NK-92 treated with Interleukin-12 subunit alpha and Interleukin-12 subunit beta, amount 100 ng/mL, for 24 hours (cell line): ENCODE data around the gene ATG10.
"Not testable (repeated sequence)": the region's sequence is repeated elsewhere in the genome, so short reads cannot be mapped to it uniquely, and the experiment has no call there.

Source experiments
- DNase-seq: peaks from one replicate; lab custom pipeline; 2025; lab: John Stamatoyannopoulos, UW

The ATG10 gene

DNA sequence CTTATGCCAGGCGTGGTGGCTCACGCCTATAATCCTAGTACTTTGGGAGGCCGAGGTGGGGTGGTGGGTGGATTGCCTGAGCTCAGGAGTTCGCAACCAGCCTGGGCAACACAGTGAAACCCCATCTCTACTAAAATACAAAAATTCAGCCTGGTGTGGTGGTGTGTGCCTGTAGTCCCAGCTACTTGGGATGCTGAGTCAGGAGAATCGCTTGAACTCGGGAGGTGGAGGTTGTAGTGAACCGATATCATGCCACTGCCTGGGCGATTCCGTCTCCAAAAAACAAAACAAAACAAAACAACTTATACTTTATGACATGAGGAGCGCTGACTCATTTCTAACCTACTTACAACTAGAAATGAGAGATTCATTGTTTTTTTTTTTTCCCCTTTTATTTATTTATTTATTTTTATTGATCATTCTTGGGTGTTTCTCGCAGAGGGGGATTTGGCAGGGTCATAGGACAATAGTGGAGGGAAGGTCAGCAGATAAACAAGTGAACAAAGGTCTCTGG lies 10.4 kb downstream of the ATG10 start:
- DNase-seq = not testable (repeated sequence)

DNA sequence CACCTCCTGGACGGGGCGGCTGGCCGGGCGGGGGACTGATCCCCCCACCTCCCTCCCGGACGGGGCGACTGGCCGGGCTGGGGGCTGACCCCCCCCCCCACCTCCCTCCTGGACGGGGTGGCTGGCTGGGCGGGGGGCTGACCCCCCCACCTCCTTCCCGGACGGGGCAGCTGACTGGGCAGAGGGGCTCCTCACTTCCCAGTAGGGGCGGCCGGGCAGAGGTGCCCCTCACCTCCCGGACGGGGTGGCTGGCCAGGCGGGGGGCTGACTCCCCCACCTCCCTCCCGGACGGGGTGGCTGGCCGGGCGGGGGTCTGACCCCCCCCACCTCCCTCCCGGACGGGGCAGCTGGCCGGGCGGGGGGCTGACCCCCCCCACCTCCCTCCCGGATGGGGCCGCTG lies 11.3 kb downstream of the ATG10 start:
- DNase-seq = not testable (repeated sequence)

DNA sequence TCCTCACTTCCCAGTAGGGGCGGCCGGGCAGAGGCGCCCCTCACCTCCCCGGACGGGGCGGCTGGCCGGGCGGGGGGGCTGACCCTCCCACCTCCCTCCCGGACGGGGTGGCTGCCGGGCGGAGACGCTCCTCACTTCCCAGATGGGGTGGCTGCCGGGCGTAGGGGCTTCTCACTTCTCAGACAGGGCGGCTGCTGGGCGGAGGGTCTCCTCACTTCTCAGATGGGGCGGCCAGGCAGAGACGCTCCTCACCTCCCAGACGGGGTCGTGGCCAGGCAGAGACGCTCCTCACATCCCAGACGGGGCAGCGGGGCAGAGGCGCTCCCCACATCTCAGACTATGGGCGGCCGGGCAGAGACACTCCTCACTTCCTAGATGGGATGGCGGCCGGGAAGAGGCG lies 11.7 kb downstream of the ATG10 start:
- not testable (repeated sequence) for DNase-seq

DNA sequence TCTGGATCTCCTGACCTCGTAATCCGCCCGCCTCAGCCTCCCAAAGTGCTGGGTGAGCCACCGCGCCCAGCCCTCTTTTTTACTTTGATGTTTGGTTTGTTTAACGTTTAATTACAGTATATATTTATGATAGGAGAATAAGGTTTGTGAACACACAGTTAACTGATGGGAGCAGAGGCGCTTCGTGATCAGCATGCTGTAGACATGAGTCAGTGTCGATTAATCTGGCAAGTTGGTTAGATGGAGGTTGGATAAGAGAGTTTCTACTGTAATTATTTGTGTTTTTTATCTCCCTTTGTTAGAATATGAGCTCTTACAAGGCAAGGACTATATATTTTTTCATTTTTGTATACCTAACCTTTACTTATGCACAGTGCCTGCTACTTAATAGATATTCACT lies 14.3 kb downstream of the ATG10 start:
- DNase-seq = no peak

DNA sequence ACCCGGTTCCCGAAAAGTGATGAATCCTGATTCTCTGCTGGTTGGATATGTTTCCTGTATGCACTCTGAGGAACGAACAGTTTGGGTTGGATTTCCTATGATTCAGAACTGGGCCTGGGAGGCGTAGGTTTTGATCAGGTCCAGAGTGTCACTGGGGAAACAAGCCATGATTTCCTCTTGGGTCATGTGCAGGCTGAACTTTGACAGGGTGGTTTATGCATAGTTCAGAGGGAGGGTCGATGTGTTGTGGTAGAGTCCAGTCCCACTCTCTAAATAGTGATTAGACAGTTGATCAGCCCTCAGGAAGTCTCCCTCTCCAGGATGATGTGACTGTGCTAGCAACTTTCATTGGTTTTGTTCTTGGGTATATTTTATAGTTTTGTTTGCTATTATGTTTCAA lies 17.4 kb downstream of the ATG10 start:
- DNase-seq = no peak

DNA sequence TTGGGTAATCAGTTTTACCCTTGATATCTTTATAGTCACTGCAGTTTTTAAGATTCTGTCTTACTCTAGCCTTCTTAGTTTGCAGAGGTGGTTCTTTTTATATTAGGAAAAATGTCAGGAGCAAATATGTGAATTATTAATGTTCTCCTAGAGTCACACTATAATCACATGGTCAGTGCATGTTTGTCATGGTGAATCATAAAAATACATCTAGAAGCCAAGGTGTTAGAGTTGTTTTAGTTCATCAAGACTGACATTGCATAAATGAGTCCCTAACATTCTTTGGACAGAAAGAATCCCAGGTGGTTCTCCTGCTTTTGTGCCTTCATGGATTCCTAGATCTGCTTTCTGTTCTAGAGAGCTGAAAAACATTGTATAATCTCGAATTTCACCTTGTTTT lies 22.9 kb downstream of the ATG10 start:
- DNase-seq = no peak

DNA sequence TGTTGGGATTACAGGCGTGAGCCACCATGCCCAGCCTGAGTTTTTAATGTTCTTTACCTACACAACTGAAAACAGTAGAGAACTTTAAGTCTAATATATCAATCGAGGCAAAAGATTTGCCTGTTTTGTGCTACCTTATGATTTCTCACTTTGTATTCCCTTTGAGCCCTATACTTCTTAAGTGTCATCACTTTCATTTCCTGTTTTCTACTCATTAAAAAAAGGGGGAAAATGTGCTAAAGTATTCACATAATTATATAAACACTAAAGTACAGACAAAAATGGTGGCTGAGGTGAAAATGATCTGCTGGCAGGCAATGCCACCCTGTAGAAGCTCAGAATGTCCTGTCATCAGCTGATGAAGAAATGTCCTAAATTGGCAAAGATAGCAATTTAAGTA lies 23.6 kb downstream of the ATG10 start:
- no peak for DNase-seq

DNA sequence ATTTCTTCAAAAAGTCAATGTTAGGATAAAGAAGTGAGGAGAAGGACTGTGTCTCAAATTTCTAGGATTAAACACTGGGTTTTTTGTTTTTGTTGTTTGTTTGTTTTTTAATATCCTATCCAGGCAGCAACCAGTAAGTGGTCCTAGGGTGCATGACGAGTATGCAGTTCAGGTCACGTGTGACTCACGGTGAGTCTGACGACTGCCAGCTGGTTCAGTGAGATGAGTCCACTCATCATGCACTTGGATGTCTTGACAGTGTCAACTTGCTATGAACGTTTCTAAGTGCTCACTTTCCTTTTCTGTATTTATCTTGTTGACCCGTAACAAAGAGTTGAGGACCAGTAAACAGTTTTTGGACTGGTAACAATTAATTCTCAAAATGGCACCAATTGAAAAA lies 32.7 kb downstream of the ATG10 start:
- no peak for DNase-seq

DNA sequence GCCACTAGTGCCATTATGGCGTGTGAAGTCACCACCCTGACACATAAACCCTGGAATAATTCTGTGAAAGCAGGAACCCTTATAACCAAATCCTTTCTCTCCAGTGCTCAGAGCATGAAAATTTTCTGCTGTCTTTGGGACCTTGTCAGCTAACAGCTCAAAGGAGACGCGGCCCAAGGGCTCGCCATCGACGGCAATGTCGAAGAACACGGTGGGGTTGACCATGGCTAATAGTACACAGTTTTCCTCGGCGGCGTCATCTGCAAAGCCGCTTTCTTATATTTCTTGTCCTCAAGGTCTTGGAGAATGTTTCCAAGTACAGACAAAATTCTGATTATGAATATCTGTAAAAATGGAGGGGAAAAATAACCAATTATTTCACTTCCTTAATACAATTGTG lies 38.0 kb downstream of the ATG10 start:
- not testable (repeated sequence) for DNase-seq

DNA sequence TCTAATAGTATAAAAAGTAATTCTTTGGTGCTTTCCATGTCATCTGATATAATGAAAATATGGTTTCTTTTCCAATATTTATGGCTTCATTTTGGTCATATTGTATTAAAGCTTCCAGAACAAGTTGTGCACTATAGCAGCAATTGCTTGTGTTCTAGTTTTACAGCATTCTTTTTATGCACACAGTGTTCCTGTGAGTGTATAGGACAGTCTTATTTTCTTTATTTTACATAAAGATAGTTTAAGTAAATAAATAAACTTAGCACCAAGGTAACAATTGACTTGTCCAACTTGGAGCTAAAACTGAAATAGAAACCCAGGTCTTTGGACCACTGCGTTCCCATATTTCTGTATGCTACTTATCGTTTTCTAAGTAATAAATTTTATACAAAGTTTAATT lies 38.9 kb downstream of the ATG10 start:
- DNase-seq = no peak

DNA sequence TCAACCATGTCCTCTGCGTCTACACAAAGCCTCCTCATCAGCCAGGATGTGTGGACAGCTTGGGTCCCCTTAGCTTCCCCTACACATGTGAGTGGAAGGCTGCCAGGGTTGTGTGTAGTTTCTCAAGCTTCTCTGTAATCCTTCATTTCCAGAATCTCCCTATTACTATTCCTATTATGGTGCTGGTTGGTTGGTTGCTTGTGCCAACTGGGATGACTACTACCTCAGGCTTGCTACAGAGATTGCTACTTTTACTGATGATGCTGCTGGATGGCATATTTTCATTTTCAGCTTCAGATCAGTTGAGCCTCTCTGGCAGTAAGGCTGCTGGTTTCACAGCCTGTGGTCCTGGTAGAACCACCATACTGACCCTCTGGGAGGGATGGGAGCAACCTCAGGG lies 39.9 kb downstream of the ATG10 start:
- no peak for DNase-seq

DNA sequence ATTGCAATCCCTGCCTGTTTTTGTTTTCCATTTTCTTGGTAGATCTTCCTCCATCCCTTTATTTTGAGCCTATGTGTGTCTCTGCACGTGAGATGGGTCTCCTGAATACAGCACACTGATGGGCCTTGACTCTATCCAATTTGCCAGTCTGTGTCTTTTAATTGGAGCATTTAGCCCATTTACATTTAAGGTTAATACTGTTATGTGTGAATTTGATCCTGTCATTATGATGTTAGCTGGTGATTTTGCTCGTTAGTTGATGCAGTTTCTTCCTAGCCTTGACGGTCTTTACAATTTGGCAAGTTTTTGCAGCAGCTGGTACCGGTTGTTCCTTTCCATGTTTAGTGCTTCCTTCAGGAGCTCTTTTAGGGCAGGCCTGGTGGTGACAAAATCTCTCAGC lies 42.8 kb downstream of the ATG10 start:
- DNase-seq = not testable (repeated sequence)

DNA sequence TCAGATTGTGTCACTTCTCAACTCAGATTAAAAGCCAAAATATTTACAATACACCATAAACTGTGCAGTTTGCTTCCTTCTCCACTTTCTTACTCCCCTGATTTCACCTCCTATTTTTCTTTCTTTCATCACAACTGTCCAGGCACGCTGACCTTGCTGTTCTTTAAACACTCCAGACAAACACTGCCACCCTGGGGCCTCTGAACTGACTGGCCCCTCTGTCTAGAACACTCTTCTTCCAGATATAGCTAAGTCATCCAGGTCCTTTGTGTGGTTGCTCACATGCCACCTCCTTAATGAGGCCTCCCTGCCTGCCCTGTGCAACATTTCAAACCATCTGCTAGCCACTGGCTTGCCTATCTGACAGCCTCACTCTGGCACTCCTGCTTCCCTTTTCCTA lies 46.6 kb downstream of the ATG10 start:
- DNase-seq = no peak

DNA sequence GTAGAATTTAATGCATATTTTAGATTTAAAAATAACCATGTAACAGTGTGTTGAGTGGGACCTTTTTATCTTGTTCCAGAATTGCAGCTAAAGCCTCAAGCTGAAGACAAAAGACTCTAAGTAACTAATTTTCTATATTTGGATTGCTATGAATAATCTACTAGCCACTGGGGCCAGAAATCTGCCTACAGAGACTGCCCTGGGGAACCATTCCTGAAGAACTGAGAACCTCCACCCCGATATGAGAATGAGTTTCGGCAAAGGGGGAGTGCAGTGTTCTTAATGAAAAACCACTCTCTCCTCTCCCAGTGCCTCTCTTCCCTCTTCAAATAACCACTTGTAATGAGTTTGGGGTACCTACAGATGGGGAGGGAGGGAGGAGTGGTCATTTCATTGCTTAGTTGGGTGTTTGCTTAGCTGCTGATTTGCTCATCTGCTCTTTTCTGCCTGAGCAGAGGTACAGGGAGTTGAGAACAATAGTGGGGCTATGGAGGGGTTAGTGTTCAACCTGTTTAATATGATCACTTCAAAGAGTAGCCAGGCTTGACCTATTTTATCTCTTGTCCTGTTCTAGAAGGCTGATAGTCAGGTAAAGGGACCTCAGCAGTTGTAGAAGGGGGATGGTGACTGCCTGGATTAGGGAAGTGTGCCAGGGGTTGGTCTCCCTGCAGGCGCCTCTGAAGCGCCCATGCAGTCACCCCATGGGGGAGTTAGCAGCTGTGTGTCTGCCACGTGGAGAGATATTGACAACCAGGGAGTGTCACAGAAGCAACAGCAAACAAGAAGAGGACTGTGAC lies 47.7 kb downstream of the ATG10 start:
- DNase-seq = no peak

DNA sequence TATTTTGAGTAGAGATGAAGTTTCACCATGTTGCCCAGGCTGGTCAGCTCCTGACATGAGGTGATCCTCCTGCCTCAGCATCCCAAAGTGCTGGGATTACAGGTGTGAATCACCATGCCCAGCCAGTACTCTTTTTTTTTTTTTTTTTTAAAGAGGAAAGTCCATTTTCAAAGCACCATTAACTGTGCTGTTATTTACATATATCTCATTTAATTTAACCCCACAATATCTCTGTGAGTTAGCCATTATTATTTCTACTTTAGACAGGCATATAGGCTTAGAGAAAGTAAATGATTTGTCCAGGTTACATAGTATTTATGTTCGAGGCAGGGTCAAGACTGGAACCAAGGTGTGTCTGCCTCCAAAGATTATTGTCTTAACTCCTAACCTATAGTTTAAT lies 50.7 kb downstream of the ATG10 start:
- no peak for DNase-seq

DNA sequence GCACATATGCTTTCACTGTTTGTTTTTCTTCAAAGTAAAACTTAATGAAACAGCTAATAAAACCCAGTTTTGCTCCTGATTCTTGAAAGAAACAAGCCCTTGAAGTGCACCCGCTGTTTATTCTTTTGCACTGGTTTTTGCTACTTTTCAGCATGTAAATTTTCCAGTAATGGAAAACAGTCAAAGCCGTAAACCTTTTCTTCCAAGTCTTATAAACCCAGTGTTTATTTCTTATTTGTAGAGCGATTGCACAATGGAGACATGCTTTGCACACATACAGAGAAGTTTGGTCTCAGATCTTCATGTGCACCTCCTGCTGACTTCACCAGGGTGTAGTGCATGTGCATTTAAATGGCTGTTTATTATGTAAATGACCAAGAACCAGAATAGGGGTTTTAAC lies 51.8 kb downstream of the ATG10 start:
- DNase-seq = no peak

DNA sequence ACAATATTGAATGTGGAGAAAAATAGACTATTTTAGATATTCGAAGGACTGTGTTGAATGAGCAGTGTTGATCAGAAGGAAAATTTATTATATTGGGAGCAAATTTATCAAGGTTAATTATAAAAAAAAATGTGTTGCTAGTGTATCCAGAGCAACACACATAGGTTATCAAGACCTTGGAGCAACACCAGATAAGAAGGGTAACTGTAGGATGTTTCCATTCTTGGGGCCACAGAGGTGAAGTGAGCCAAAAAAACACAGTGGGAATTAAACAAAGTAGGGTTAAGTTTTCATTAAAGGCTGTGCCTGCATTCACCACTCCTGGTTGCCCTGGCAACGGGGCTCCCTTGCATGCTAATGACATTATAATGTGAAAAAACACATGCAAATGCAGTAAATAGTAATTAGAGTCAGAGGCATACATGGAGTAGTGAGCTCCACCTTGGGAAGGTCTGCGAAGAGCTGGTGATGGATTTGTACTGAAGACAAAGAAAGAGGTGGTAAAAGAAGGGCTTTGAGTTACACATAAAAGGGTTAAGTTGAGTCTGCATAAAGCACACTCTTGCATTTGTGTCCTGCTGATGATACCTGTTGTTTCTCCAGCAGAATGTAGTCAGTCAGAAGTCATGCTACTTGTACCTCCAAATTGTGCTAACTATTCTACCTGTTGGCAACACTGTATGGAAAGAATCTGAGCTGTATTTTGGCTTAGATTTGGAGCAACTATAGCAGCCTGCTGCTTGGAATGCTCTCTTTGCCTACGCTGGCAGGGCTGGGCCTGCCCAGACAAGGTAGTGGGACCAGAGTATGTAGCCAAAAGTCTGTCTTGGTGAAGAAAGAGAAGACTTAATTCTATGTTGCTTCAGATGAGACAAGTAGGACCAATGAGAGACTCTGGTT lies 59.6 kb downstream of the ATG10 start:
- DNase-seq = no peak

DNA sequence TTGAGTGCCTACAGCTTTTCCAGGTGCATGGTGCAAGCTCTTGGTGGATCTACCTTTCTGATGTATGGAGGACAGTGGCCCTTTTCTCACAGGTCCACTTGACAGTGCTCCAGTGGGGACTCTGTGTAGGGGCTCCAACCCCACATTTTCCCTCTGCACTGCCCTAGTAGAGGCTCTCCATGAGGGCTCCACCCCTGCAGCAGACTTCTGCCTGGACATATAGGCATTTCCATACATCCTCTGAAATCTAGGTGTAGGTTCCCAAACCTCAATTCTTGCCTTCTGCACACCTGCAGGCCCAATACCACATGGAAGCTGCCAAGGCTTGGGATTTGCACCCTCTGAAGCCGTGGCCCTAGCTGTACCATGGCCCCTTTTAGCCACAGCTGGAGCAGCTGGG lies 71.1 kb downstream of the ATG10 start:
- DNase-seq = not testable (repeated sequence)

DNA sequence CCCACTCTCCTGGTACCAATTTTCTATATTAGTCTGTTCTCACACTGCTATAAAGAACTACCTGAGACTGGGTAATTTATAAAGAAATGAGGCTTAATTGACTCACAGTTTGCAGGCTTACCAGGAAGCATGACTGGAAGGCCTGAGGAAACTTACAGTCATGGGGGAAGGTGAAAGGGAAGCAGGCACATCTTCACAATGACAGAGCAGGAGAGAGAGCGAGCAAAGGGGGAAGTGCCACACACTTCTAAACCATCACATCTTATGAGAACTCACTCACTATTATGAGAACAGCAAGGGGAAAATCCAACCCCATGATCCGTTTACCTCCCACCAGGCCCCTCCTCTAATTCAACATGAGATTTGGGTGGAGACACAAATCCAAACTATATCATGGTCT lies 72.2 kb downstream of the ATG10 start:
- DNase-seq = no peak

DNA sequence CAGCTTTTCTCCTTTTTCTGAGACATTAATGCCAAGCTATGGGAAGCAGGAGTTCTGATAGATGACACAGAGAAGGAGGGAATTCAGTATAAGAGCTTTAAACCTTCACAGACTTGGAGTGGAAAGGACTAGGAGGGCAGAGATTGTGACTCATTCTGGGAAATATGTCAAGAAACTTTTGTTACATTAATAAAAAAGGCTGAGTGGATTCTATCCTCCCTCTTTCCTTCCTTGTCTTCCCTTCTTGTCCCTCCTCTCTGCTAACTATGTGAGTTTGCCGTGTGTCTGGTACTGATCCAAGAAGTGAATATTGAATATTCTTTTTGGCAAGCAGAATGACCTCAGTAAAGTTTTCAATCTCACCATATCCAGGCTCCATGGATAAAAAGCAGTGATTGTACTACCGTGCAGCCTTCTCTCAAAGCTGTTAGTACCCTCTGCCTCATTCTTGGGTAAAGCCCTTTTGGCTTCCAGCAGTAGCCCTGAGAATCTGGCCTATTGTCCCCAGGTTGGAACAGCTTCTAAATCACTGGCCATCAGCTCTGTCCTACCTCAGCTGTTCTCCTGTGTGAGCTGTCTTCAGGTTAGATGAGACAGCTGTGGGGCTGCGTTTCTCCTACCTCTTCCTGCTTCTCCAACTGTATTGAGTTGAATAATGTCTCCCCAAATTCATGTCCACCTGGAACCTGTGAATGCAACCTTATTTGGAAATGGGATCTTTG lies 73.9 kb downstream of the ATG10 start:
- DNase-seq = no peak

DNA sequence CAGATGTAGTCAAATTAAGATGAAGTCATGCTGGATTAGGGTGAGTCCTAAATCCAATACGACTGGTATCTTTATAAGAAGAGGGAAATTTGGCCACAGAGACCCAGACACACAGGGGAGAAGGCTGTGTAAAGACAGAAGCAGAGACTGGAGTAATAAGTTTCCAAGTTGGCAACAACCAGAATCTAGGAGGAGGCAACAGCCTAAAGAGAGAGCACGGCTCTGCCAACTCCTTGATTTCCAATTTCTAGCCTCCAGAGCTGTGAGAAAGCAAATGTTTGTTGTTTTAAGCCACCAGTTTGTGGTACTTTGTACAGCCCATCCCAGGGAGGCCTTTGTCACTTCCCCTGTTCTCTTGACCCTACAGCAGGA lies 74.4 kb downstream of the ATG10 start:
- DNase-seq = no peak

DNA sequence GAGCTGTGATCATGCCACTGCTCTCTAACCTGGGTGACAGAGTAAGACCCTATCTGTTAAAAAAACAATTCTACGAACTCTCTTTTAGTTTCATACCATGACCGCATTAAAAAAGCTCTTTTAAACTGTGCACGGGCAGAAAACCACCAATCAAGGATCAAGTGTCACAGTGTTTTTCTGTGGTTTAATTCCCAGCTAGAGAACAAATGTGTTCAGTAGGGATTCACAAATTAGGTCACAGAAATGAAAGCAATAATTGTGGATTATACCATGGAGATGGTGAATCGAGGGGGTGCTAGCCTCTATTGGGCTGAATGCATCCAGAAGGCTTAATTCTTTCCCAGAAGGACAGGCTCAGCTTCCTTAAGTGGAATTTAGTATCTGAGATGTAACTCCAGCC lies 79.1 kb downstream of the ATG10 start:
- no peak for DNase-seq
